ENCODE data around the gene PIH1D1.

The PIH1D1 gene

GRCh38 chr19:49423071-49423984 lies 28.3 kb downstream of the PIH1D1 start, which contains the start of gene PTH2:
PTH2 (minus strand) TSS chr19:49423441; CDS start chr19:49423339, 102 bp downstream.
- TF ChIP-seq CTCF (IDR thresholded peaks at IDR 0.05; ENCODE audit: low read length, missing control alignments), result no peak
- DNase-seq (ENCODE audit: low read depth), result no peak
- H3K4me3 ChIP-seq (replicated peaks; ENCODE audit: low read depth, low read length), result no peak within 1 kb of the TSS

GRCh38 chr19:49422407-49423070 lies 29.1 kb downstream of the PIH1D1 start:
- TF ChIP-seq CTCF (IDR thresholded peaks at IDR 0.05; ENCODE audit: low read length, missing control alignments), result peak; percentile 3
- DNase-seq (ENCODE audit: low read depth), result peak; percentile 26
- H3K4me3 ChIP-seq (replicated peaks; ENCODE audit: low read depth, low read length), result no peak overlapping the region

- TF ChIP-seq CTCF (IDR thresholded peaks at IDR 0.05; ENCODE audit: low read length, missing control alignments), result no peak
- DNase-seq (ENCODE audit: low read depth), result no peak
- no peak overlapping the region for H3K4me3 ChIP-seq (replicated peaks; ENCODE audit: low read depth, low read length)
Measured at GRCh38 chr19:49421878-49422202, 29.8 kb downstream of the PIH1D1 start.

GRCh38 chr19:49421039-49421877 lies 30.4 kb downstream of the PIH1D1 start:
- peak; percentile 72 for DNase-seq (ENCODE audit: low read depth)
- no peak overlapping the region for H3K4me3 ChIP-seq (replicated peaks; ENCODE audit: low read depth, low read length)
- TF ChIP-seq CTCF (IDR thresholded peaks at IDR 0.05; ENCODE audit: low read length, missing control alignments), result no peak

- no peak overlapping the region for H3K4me3 ChIP-seq (replicated peaks; ENCODE audit: low read depth, low read length)
- DNase-seq (ENCODE audit: low read depth), result no peak
- TF ChIP-seq CTCF (IDR thresholded peaks at IDR 0.05; ENCODE audit: low read length, missing control alignments), result no peak
Measured at GRCh38 chr19:49420227-49420626, 31.4 kb downstream of the PIH1D1 start.

- no peak for DNase-seq (ENCODE audit: low read depth)
Measured at GRCh38 chr19:49419173-49419572, 32.4 kb downstream of the PIH1D1 start.

More at GRCh38 chr19:49419173-49419572, 32.4 kb downstream of the PIH1D1 start:
- H3K4me3 ChIP-seq (replicated peaks; ENCODE audit: low read depth, low read length), result no peak overlapping the region
- no peak for TF ChIP-seq CTCF (IDR thresholded peaks at IDR 0.05; ENCODE audit: low read length, missing control alignments)
